ENCODE results near the gene EFNA2.

DNA sequence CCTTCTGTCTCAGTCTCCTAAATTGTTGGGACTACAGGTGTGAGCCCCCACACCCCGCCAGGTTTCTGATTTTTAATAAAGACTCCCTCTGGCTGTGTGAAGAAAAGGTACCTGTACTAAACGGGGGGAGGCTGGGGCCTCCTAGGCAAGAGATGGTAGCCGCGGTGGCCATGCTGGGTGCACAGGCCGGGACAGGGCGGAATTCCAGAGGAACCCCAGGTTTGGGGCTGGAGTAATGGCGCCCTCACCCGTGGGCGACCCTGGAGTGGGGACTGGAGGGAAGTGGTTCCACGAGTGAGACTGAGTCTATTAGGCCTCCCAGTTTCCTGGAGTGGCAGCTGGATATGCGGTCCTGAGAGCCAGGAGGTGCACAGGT lies 46.3 kb upstream of the EFNA2 start:
- TF ChIP-seq MAFK (IDR thresholded peaks at IDR 0.05; ENCODE audit: low read depth, low read length) (no peak), SMC3 (IDR thresholded peaks at IDR 0.05; ENCODE audit: low read depth, low read length) (no peak), RAD21 (IDR thresholded peaks at IDR 0.05; ENCODE audit: low read length) (no peak), FOS (IDR thresholded peaks at IDR 0.05; ENCODE audit: low read depth, low read length) (no peak), POLR2A (IDR thresholded peaks at IDR 0.05; ENCODE audit: low read depth, low read length) (no peak), CEBPB (IDR thresholded peaks at IDR 0.05; ENCODE audit: low read depth, low read length) (no peak), BHLHE40 (IDR thresholded peaks at IDR 0.05; ENCODE audit: low read depth, low read length) (no peak), NFE2L2 (IDR thresholded peaks at IDR 0.05; ENCODE audit: low read depth, low read length) (no peak)
- TF ChIP-seq, protein P1, sequence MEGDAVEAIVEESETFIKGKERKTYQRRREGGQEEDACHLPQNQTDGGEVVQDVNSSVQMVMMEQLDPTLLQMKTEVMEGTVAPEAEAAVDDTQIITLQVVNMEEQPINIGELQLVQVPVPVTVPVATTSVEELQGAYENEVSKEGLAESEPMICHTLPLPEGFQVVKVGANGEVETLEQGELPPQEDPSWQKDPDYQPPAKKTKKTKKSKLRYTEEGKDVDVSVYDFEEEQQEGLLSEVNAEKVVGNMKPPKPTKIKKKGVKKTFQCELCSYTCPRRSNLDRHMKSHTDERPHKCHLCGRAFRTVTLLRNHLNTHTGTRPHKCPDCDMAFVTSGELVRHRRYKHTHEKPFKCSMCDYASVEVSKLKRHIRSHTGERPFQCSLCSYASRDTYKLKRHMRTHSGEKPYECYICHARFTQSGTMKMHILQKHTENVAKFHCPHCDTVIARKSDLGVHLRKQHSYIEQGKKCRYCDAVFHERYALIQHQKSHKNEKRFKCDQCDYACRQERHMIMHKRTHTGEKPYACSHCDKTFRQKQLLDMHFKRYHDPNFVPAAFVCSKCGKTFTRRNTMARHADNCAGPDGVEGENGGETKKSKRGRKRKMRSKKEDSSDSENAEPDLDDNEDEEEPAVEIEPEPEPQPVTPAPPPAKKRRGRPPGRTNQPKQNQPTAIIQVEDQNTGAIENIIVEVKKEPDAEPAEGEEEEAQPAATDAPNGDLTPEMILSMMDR (conservative IDR thresholded peaks at IDR 0.05; ENCODE audit: low read depth, low read length): no peak
- TF ChIP-seq, protein P2, sequence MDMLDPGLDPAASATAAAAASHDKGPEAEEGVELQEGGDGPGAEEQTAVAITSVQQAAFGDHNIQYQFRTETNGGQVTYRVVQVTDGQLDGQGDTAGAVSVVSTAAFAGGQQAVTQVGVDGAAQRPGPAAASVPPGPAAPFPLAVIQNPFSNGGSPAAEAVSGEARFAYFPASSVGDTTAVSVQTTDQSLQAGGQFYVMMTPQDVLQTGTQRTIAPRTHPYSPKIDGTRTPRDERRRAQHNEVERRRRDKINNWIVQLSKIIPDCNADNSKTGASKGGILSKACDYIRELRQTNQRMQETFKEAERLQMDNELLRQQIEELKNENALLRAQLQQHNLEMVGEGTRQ (IDR thresholded peaks at IDR 0.05; ENCODE audit: low read depth, low read length): no peak

Measured in IMR-90 (cell line).